Stimulated activated CD8-positive, alpha-beta memory T cell treated with anti-CD3 and anti-CD28 coated beads, Interleukin-15, amount 100 ng/mL, for 1 hour (primary cell): ENCODE results near the gene EPOP.
"Not testable (repeated sequence)": the region's sequence is repeated elsewhere in the genome, so short reads cannot be mapped to it uniquely, and the experiment has no call there.

ENCODE experiments used
- DNase-seq: peaks from one replicate; pipeline ENCODE4 v3.0.0-alpha.2; 2020; ENCODE audit warnings: low read depth

Gene EPOP

DNA sequence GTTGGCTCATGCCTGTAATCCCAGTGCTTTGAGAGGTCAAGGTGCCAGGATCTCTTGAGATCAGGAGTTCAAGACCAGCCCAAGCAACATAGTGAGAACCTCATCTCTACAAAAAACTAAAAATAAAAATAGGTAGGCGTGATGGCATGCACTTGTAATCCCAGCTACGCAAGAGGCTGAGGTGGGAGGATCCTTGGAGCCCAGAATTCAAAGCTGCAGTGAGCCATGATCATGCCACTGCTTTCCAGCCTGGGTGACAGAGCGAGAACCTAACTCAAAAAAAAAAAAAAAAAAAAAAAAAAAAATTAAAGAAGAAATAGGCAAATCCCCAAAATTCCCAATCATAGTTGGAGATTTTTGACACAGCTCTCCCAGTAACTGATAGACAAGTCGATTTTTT lies 36.8 kb downstream of the EPOP start:
- DNase-seq: no peak

DNA sequence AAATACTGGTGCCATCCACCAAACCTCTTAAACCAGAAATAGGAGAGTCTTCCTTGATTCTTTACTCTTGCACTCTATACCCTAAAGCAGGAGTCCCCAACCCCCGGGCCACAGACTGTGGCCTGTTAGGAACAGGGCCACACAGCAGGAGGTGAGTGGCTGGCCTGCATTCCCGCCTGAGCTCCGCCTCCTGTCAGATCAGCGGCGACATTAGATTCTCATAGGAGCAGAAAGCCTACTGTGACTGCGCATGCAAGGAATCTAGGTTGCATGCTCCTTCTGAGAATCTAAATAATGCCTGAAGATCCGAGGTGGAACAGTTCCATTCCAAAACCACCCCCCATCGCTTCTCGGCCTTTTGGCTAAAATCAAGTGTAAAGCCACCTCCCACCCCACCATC lies 38.7 kb downstream of the EPOP start:
- no peak for DNase-seq

DNA sequence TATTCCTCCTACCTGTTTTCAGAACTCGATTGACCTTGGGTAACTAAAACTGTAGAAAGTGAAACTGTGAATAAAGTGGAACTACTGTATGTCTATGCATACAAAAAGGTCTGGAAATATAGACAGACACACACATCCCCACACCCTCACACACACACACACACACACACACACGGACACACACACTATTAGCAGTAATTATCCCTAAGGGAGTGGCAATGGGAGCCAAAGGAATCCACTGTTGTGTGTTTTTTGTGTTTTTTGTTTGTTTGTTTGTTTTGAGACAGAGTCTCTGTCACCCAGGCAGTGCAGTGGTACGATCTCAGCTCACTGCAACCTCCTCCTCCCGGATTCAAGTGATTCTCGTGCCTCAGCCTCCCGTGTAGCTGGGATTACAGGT lies 42.4 kb downstream of the EPOP start:
- no peak for DNase-seq

DNA sequence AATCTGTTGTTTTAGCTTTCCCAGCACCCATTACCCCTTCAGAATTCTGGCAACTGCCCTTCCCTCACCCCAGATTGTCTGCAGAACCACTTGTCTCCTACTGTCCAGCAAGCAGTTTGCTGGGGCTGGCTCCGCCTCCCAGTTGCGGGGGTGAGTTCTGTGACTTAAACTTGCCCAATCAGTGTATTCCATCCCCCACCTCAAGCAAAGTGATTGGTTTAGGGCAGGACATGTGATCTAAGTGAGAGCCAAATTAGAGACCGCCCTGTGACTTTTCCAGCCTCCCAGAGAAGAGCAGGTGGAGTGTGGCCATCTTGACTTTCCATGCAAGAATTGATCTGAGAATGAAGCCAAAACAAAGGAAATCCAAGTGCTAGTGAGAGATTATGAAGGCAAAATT lies 46.3 kb downstream of the EPOP start:
- no peak for DNase-seq

DNA sequence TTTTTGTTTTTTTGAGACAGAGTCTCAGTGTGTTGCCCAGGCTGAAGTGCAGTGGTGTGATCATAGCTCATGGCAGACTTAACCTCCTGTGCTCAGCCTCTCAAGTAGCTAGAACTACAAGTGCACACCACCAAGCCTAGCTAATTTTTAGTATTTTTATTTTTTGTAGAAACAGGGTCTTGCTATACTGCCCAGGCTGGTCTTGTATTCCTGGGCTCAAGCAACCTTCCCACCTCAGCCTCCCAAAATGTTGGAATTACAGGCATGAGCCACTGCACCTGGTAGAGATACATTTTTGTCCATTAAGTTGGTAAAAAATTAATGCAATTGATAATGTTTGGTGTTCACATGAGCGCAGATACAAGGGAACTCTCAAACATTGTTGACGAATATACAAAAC lies 46.8 kb downstream of the EPOP start:
- DNase-seq: no peak

DNA sequence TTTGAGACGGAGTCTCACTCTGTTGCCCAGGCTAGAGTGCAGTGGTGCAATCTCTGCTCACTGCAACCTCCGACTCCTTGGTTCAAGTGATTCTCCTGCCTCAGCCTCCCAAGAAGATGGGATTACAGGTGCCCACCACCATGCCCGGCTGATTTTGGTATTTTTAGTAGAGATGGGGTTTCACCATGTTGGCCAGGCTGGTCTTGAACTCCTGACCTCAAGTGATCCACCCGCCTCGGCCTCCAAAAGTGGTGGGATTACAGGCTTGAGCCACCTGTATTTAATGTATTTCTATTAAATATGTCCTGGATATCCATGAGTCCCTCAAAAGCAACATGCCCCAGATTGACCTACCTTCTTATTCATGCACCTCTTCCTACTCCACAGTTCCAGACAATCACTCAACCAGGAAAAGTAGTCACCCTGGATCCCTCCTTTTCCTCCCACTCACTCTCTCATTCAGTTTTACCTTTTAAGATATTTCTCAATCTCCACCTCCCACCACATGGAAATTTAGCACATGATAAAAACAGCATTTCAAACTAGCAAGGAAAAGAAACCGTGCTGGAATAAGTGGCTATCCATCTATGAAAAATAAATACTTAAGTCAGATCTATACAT lies 48.0 kb downstream of the EPOP start:
- DNase-seq: not testable (repeated sequence)

DNA sequence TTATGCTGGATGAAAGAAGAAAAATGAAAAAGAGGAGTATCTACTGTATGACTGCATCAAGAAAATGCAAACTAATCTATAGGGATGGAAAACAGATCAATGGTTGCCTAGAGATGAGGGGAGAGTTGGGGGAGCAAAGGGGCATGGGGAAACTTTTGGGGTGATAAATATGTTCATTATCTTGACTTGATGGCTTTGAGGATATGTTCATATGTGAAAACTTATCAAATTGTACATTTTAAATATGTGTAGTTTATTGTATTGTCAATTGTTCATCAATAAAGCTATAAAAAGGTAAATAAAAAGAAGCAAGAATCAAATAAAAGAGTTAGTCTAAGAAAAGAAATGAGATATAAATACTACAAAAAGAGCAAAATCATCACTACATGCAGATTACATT lies 49.3 kb downstream of the EPOP start:
- DNase-seq: no peak

DNA sequence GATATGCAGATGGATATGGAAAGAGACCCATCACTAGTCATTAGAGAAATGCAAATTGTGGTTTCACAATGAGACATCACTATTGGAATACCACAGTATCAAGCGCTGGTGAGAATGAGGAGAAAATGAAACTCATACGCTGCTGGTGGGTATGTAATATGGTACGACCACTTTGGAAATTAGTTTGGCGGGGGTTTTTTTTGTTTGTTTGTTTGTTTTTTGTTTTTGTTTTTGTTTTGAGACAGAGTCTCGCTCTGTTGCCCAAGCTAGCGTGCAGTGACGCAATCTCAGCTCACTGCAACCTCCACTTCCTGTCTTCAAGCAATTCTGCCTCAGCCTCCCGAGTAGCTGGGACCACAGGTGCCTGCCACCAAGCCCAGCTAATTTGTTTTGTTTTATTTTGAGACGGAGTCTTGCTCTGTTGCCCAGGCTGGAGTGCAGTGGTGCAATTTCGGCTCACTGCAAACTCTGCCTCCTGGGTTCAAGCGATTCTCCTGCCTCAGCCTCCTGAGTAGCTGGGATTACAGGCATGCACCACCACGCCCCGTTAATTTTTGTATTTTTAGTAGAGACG lies 49.9 kb downstream of the EPOP start:
- not testable (repeated sequence) for DNase-seq
